ENCODE results near the gene PLA2G4A.

PLA2G4A gene

GRCh38 chr1:187032982-187033692, 204.4 kb downstream of the PLA2G4A start:
- no peak for FAIRE-seq

DNA sequence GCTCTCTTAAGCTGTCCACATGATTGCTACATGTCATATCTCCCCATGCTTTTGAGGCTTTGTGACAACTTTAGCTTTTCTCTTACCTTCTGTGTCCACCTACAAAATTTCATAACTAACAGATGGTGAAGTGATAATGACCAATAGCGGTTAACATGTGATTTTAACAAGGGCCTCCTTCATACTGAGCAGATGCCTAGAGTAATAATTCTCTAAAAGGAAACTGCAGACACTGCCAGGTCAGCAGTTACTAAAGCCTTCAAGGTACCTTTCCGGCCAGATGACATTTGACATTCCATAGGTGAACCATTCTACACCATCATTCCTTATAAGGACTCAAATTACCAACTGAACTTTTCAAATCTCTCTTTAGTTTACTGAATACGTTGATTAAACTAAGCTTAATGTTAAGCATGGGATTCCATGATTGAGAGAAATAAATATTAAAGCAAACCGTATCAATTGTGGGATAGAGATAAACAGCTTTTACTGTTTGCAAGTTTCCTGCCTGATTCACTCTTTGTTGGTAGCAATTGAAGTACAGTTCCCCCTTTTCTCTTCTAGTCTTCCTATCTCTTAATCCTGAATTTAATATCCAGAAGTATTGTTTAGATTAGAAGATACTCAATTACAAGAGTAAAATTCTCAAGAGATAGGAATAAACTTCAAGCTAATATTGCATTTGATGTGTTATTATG, 205.1 kb downstream of the PLA2G4A start:
- no peak for FAIRE-seq

- no peak for FAIRE-seq
These were observed 205.8 kb downstream of the PLA2G4A start for GRCh38 chr1:187034501-187034900.

DNA sequence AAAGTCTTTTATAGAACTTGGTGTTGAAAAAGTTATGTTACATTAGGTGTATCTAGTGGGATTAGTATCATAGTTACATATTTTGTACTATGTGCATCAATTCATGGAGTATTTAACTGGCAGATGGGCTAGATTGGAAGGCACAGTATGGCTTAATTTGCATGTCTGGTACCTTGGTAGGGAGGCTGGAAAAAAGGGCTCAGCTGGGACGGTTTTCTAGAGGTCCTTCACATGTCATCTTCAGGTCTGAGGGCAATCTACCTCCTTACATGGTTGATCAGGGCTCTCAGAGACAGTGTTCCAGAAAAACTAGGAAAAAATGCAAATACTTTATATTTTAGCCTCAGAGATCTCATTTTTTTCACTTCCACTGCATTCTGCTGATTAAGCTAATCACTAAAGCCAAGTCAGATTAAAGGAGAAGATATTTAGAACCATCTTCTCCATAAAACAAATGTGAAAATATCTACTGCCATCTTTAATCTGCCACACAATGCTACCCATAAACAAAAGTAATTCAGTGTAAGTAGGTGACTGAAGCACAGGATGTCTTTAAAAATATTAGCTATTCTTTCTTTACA, 209.3 kb downstream of the PLA2G4A start:
- no peak for FAIRE-seq

Data from A204.1 (cell line).